GM19239 (cell line): Measurements from ENCODE around the gene DOK5.

Source experiments
- DNase-seq: peaks from one replicate; pipeline ENCODE4 v3.0.0; 2011; ENCODE audit warnings: low spot score; ENCODE audit not compliant: insufficient read length
- FAIRE-seq: peaks from 2 replicates; lab custom pipeline; 2011; peaks lifted over from hg19 to GRCh38; lab: Jason Lieb, UNC

Gene DOK5

DNA sequence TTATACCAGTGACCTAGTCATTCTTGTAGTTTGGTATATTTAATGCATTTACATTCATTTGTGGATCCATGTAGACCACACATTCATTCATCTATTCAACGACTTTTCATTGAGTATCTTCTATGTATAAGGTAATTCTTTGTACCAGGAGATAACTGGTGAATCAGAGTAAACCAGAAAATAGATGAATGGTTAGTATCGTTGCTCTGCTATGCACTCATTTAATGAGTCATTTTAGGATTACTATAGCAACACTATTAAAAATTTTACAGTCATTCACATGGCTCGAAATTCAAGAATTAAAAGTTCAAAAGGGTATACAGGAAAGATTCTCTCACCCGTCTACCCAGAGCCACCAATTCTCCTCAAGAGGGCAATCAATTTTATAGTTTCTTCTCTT, 26.8 kb downstream of the DOK5 start:
- DNase-seq, result no peak
- no peak for FAIRE-seq

DNA sequence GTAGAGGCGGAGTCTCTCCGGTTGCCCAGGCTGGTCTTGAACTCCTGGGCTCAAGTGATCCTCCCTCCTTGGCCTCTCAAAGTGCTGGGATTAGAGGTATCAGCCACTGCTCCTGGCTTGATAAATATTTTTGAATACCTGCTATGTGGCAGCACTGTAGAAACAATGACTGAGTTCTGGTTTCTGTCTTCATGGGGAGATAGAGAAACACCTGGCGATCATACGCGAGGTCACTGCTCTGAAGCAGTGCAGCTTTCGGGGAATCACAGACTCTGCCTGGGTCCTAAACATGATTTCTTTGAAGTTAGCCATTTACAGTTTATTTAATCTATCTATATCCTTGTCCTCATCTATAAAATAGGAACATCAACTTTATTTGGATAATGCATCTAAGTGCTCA, 31.2 kb downstream of the DOK5 start:
- no peak for DNase-seq
- FAIRE-seq, result no peak

DNA sequence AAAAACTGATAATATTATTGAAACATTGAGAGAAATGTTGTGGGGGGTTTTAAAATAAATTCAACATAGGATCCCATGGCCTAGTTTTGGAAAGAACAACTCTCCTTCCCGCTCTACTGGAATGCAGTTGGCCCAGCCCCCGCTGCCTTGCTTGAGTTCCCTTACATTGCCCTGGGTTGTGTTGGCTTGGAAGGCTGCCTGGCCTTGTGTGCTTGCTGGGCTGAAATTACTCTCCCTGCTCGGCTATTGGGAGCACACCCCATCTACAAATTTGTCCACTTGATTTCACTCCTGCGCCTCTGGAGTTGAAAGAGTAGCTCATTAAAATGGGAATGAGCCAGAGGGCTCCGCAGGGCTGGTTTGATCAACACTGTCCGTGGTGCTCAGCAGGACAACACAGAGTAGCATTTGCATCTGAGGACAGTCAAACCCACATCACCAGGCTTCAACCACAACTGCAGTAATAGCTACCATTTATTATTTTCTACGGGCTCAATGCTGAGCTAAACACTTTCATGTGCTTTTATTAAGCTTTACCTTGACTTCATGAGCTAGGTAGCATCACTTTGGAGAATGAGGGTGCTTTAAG, 35.2 kb downstream of the DOK5 start:
- DNase-seq (no peak), FAIRE-seq (no peak)

DNA sequence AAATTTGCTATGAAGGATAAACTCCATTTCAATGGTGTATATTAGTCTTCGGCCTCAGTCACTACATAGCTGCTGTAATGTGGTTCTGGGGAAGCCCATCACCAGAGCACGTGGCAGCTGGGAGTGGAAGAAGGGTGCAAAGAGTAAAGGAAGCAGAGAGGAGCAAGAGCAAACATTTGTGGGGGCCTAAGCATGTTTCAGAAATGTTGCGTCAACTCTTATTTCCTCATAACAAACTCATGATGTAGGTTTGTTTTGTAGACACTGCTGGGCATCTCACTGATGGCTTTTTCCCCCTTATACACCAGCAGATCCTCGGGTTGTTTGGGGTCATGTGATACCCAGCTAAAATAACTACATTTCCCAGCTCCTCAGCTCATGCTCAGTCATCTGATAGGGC, 37.3 kb downstream of the DOK5 start:
- DNase-seq, result no peak
- FAIRE-seq, result no peak

DNA sequence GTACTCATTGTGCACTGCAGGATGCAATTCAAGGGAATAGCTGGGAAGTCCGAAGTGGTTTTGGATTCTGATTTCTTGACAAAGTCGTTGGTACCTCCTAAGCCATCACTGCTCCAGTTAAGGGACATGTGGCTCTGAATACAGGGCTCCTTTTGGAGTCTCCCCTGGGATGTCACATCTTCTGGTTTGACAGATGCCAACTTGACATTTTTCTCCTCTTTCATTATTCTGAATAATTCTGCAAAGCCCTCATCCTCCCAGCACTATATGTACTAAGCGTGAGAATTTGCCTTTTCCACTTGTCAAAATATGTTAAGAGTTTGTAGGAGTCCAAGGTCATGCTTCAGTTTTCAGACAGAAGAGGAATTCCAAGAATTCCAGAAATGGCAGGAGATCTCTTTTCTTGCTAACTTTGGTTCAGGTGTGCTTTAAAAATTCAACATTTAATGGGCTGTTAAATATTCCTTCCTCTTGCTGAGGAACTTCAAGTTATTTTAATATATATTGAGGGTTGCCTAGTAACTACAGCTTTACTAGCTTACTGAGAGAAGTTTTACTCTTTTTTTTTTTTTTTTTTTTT, 38.7 kb downstream of the DOK5 start:
- no peak for DNase-seq
- FAIRE-seq, result no peak

DNA sequence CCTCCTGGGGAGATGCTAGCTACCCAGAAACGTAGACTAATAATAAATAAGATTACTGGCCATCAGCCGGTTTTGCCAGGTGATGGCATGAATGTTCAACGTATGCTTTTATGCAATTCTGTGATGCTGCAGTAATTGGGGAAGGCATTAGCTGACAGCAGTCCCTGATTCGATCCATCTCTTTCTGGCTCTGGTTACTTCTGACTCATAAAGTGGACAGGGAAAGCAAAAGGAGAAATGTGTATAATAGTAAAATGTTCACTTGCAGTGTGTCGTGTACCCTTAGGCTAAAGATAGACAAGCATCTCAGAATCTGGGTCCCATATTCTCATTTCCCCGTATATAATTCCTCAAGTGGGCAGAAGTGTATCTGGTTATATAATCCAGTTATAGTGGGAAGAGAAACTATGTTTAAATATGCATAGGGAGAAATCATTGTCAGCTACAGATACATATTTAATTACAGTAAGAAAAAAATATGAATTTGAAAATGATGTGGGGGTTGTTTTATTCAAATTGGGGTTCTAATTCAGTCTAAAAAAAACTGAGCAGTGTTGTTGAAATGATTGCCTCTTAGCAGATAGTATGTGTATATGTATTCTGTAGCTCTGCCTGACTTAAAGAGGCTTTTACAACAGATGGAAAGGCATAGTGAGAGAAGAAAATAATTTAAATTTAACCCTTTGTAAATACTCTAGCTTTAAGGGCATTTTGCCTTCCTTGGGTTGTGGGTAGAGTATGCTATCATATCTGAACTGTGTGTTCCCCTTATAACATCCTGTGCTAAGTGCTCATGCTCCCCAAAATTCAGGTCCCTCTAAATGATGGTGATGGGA, 40.6 kb downstream of the DOK5 start:
- DNase-seq (no peak), FAIRE-seq (no peak)

DNA sequence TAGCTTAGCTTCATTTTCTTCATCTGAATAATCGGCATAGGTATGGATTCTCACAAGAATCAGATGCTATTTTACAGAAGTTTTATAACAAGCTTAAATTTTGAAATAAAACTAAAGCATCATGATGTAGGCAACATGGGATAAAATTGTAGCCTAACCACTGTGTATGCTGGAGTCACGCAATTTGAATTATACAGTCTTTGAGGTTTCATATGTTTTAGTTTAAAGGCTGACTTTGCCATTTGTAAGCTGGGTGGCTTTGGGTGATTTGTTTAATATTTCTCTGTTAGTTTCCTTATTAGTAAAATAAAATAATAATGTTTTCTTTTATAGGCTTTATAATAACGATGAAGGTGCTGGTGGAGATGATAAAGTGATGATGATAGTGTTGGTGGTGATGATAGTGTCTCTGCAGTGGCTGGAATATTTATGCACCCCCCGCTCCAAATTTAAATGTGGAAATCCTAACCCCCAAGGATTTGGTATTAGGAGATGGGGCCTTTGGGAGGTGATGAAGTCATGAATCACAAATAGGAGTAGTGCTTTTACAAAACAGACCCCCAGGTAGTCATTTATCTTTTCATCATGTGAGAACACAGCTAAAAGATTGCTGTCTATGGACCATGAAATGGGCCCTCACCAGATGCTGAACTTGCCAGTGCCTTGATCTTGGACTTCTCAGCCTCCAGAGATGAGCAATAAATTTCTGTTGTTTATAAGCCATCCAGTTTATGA, 42.0 kb downstream of the DOK5 start:
- FAIRE-seq (no peak), DNase-seq (no peak)

DNA sequence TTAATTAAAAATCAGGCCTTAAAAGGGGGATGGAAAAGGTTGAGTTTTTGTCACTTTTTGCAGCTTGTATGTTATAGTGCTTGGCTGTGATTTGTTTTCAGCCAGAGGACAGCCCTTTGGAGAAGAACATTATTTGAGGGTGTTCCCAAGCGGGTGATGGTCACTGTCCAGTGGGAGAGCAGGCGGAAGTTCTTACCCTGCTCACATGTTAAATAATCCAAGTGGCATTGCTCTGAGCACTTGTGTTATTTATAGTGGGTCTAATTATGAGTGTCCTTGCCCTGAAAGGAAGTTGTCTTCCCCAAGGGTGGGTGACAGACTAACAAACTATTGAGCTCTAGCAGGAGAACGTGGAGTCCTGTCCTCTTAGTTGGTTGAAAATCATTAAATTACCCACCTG, 49.5 kb downstream of the DOK5 start:
- FAIRE-seq, result no peak
- no peak for DNase-seq

DNA sequence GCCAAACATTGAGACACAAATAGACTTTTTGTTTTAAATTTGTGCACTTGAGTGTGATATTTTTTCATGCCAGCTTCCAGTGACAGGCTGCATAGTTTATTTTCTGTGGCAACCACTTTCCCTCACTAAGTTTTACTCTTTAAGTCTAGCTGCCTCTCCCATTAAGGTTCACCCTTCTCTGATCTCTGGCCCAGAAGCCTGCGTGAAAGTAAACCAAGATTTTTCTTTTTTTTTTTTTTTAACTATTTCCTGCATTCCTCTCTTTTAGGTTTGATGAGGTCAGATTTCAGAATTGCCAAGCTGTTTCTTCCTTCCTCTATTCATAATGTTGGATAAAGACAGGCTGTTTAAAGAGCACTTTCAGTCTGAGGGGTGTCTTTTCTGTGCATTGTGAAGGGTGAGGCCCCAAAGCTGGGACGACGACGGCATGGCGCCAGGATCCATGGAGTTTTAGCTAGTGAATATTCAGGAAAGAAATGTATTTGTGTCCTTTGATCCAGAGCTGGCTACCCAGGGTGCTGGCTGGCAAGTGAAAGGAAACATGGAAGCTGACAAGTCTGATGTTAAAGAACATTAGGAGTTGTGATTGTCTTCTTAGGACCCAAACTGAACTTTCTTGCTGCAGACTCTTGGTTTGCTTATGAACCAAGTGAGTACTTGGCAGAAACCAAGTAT, 50.7 kb downstream of the DOK5 start:
- DNase-seq (no peak), FAIRE-seq (no peak)

DNA sequence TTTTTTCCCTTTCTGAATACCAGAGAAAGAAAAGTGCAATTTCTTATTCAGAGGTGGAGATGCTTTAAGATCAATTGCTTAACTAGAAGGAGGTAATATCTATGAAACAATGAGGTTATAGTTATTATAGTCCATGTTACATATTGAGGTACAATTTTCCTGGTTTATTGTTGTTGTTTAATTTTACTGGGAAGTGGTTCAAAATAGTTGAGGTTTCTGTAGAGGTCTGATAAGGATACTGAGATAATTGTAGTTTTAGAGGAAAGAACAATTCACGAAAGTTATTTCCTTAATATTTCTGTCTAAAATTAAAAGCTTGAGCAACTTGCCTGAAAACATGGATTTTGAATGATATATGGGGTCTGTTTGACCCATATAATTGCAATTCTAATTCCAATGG, 51.4 kb downstream of the DOK5 start:
- DNase-seq (no peak), FAIRE-seq (no peak)

DNA sequence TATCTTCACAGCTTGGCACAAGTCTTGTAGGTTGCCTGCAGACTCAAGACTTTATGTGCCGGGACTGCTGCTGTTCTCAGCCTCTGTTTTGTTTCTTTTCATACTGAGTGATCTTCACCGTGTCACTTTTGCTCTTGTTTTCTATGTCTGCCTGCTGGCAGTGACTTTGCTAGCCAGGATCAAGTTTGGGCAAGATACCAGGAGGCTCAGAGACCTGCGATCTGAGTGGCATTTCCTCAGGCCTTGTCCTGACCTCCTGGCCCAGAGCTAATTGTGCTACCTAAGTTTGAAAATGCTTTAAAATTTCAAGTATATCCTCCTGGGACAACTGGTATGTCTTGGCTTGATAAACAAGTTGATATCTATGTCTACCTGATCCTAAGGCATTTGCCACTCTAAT, 57.2 kb downstream of the DOK5 start:
- DNase-seq, result no peak
- FAIRE-seq, result no peak

DNA sequence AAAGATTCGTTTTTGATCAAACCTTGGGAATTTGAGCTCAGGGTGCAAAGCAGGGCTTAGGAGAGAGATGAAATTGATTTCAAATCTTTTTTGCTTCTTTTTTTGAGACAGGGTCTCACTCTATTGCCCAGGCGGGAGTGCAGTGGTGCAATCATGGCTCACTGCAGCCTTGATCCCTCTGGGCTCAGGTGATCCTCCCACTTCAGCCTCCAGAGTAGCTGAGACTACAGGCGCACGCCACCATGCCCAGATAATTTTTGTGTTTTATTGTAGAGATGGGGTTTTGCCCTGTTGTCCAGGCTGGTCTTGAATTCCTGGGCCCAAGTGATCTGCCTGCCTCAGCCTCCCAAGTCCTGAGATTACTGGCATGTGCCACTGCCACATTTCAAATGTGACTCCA, 58.7 kb downstream of the DOK5 start:
- no peak for FAIRE-seq
- DNase-seq, result no peak

DNA sequence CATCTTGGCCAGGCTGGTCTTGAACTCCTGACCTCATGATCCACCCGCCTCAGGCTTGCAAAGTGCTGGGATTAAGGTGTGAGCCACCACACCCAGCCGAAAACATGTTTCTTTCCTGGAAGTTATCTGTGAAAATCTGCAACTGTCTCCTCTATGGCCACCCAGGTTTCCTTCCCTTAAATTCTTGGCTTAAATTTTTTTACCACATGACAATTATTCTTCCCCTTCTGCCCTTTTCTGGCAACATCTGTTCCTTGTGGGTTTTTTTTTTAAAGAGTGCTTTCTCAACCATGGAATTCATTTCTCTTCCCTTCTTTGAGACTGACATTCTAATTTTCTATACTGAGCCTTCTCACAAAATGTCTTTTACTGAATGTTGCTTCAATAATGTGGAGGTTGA, 59.6 kb downstream of the DOK5 start:
- DNase-seq, result no peak

DNA sequence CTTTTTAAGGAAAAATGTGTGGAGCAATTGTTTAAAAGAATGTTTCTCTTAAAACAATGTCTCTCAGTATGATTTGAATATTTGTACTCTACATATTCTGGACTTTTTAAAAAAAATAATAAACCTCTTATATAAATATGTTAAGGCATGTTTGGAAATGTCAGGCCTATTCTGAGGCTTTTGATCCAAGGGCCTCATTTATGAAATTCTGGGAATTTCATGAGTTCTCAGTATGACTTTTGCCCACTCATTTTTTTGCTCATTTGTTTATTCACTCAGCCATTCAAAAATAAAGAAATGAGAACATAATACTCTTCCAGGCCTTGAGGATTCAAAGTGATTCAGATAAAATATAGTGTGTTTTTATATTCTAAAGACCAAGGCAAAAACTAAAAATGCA, 60.4 kb downstream of the DOK5 start:
- no peak for FAIRE-seq
- DNase-seq, result no peak

More for the DNA sequence above, 59.6 kb downstream of the DOK5 start:
- FAIRE-seq, result no peak

DNA sequence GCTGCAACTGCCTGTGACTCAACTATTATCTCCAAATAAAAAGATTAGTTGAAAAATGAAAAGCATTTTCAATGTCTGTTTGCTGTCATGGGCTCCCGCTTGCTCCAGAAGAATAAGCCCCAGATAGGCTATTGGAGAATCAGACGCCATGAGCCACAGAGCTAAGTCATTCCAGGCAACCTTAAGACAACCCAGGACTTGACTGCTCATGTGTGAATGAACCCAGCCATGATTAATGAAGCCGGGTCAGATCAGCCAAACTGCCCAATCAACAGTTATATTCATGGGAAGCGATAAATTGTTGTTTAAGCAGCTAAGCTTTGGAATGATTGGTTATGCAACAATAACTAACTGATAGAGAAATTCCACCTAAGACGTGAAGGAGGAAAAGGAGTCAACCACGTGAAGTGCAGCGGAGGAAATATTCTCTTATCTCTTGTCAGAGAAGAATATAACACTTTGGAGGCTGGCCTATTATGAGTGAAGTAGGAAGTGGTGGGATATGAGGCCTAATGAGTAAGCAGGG, 64.2 kb downstream of the DOK5 start:
- FAIRE-seq (no peak), DNase-seq (no peak)

DNA sequence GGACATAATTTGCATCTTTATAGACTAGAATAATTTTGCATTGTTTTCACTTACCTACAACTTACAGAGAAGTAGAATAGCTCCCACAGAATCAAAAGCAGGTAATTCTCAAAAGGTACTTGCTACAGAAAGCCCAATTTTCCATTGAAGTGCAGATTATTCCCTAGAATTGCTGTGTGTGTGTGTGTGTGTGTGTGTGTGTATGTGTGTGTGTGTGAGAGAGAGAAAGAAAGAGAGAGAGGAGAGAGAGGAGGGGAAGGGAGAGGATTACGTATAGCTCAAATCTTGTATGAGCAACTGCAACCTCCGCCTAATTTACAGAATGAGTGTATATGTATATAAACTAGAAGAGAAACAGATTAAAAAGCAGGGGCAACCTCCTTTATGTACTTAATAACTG, 68.0 kb downstream of the DOK5 start:
- DNase-seq (no peak), FAIRE-seq (no peak)

DNA sequence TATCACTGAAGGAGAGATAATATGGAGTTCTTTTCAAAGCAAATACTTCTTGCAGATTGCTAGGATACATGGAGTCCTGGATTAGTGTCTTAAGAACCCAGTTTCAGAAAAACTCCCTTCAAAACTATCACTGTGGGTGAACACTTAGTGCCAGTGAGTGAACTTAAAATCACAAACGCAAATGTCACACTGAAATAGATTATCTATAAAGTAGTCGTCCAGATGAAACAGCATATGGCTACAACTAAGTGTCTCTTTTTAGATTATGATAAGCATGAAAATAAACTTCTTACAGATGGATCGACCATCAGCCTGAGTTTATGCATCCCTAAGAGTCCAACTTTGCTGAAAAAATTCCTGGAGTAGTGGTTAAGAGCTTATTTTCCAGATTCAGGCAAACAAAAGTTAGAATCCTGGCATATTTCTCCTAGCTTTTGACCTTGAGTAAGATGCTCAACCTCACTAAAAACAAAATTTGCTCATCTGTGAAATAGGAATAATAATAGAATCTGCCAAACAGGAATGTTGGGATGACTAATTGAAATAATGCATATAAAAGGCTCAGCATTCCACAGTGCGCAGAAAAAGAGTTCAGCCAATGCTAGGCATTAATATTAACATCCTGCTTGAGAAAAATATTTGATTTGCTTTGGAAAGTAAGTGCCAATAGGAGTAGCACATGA, 70.4 kb downstream of the DOK5 start:
- FAIRE-seq (no peak), DNase-seq (no peak)

DNA sequence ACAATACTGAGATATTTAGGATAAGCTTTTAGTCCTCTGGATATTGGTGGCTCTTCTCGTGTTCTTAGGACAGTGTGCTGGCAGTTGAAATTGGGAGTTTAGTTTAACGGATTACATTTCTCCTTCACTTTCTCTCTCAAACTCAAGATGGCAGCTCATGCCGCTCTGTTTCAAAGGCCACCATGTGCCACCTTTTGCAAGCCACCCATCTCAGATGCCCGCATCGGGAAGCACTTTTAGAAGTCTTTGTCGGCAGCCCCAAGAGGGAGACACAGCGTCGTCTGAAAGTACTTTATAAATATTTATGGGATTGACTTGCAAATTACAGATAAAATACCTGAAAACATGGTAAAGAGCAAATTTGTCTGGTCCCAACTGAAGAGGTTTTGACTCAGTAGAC, 73.5 kb downstream of the DOK5 start:
- DNase-seq, result no peak

DNA sequence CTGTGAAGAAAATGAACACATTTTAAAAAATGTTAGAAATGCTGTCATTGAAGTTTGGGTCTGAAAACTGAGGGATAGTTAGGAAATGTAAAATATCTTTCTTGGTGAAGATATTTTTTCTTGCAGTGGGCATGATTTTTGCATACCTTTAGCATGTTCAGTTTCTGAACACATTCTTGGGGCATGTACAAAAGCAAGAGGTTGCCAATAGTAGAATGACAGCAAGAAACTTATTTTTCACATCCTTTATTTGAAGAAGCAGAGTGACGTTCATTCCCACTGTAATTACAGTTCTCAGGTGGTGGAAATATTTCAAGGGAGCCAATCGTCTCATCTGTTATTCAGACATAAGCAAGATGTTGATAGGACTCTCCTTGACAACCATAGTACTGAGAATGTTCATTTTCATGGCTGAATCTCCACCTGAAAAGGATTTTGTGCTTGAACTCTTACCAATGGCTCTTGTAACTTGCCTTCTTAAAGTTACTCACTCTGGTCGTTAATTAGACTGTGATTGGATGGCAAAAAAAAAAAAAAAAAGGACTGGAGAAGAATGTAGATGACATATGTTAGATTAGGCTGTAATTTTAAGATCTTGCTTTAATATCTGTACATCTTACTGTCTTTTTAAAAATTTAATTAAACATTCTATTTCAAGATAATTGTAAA, 74.4 kb downstream of the DOK5 start:
- no peak for FAIRE-seq
- DNase-seq, result no peak

More for the DNA sequence above, 73.5 kb downstream of the DOK5 start:
- FAIRE-seq, result no peak
